ENCODE data around the gene SLC25A39. TPM values are rescaled to one million over a fixed set of nuclear protein-coding genes. Genes with fewer than 3 reads are reported as not detected.

SLC25A39 gene
- total and polyA plus RNA-seq, 2 donors (not counting 1 experiment from before 2014, with no cell fraction given) = 35.3 to 70.2 TPM

GRCh38 chr17:44315760-44316731 is 8.6 kb downstream of the SLC25A39 start:
- no peaks in the 10 kb centered on the region for H3K9me3 ChIP-seq (ENCODE audit: control insufficient read depth, insufficient read depth, low read depth, low read length)
- no peak overlapping the region for H3K27ac ChIP-seq (ENCODE audit: insufficient read depth, low read length)
- H3K9ac ChIP-seq (ENCODE audit: insufficient read depth, low read length) = no peak overlapping the region
- H3K36me3 ChIP-seq (ENCODE audit: control insufficient read depth, insufficient read depth, low read length) = peaks cover 7% of the 10 kb centered on the region
- TF ChIP-seq EZH2 (IDR thresholded peaks at IDR 0.05; ENCODE audit: low read length, missing control alignments) (peak; percentile 95), CTCF (conservative IDR thresholded peaks at IDR 0.05 in 1 of 2, IDR thresholded peaks at IDR 0.05 in 1 of 2; ENCODE audit: low read depth in 1 of 2, low read length in 2 of 2) (no peak)
- H4K20me1 ChIP-seq (ENCODE audit: control insufficient read depth, extremely low read depth, insufficient read depth, low read length) = no peaks in the 10 kb centered on the region
- no peak for DNase-seq (ENCODE audit: low read depth in 2 of 2)
- no peaks in the 10 kb centered on the region for H3K79me2 ChIP-seq (ENCODE audit: control insufficient read depth, insufficient read depth, low read length)
- no peak overlapping the region for H2AFZ ChIP-seq (ENCODE audit: low read length)
- H3K4me3 ChIP-seq (replicated peaks in 1 of 4; ENCODE audit: control extremely low read depth in 1 of 4, insufficient read depth in 1 of 4, low read depth in 3 of 4, low read length in 4 of 4) = no peak overlapping the region
- no peaks in the 10 kb centered on the region for H3K4me1 ChIP-seq (ENCODE audit: control insufficient read depth, extremely low read depth, insufficient read depth, low read length)
- H3K4me2 ChIP-seq (ENCODE audit: extremely low read depth, insufficient read depth, low read length) = no peak overlapping the region
- H3K27me3 ChIP-seq (ENCODE audit: control insufficient read depth, insufficient read depth, low read length) = peaks cover 29% of the 10 kb centered on the region

- H3K4me2 ChIP-seq (ENCODE audit: extremely low read depth, insufficient read depth, low read length) = peak overlapping the region; percentile 35
- no peak overlapping the region for H3K27ac ChIP-seq (ENCODE audit: insufficient read depth, low read length)
- no peaks in the 10 kb centered on the region for H4K20me1 ChIP-seq (ENCODE audit: control insufficient read depth, extremely low read depth, insufficient read depth, low read length)
- peaks cover 3% of the 10 kb centered on the region for H3K36me3 ChIP-seq (ENCODE audit: control insufficient read depth, insufficient read depth, low read length)
- H3K9ac ChIP-seq (ENCODE audit: insufficient read depth, low read length) = no peak overlapping the region
- no peak for DNase-seq (ENCODE audit: low read depth in 2 of 2)
- peaks cover 29% of the 10 kb centered on the region for H3K27me3 ChIP-seq (ENCODE audit: control insufficient read depth, insufficient read depth, low read length)
- no peak overlapping the region for H2AFZ ChIP-seq (ENCODE audit: low read length)
- no peaks in the 10 kb centered on the region for H3K9me3 ChIP-seq (ENCODE audit: control insufficient read depth, insufficient read depth, low read depth, low read length)
- peak overlapping the region in 1 of 4 experiments; percentile 30 for H3K4me3 ChIP-seq (replicated peaks in 1 of 4; ENCODE audit: control extremely low read depth in 1 of 4, insufficient read depth in 1 of 4, low read depth in 3 of 4, low read length in 4 of 4)
- TF ChIP-seq CTCF (conservative IDR thresholded peaks at IDR 0.05 in 1 of 2, IDR thresholded peaks at IDR 0.05 in 1 of 2; ENCODE audit: low read depth in 1 of 2, low read length in 2 of 2) (no peak), EZH2 (IDR thresholded peaks at IDR 0.05; ENCODE audit: low read length, missing control alignments) (peak; percentile 77)
- no peaks in the 10 kb centered on the region for H3K4me1 ChIP-seq (ENCODE audit: control insufficient read depth, extremely low read depth, insufficient read depth, low read length)
- no peaks in the 10 kb centered on the region for H3K79me2 ChIP-seq (ENCODE audit: control insufficient read depth, insufficient read depth, low read length)
Observed at GRCh38 chr17:44314869-44315661, 9.6 kb downstream of the SLC25A39 start.

GRCh38 chr17:44314524-44314868 is 10.1 kb downstream of the SLC25A39 start:
- H3K79me2 ChIP-seq (ENCODE audit: control insufficient read depth, insufficient read depth, low read length) = no peaks in the 10 kb centered on the region
- no peaks in the 10 kb centered on the region for H4K20me1 ChIP-seq (ENCODE audit: control insufficient read depth, extremely low read depth, insufficient read depth, low read length)
- H2AFZ ChIP-seq (ENCODE audit: low read length) = no peak overlapping the region
- no peak for DNase-seq (ENCODE audit: low read depth in 2 of 2)
- H3K4me1 ChIP-seq (ENCODE audit: control insufficient read depth, extremely low read depth, insufficient read depth, low read length) = no peaks in the 10 kb centered on the region
- no peak overlapping the region for H3K9ac ChIP-seq (ENCODE audit: insufficient read depth, low read length)
- H3K27ac ChIP-seq (ENCODE audit: insufficient read depth, low read length) = no peak overlapping the region
- TF ChIP-seq EZH2 (IDR thresholded peaks at IDR 0.05; ENCODE audit: low read length, missing control alignments) (no peak), CTCF (conservative IDR thresholded peaks at IDR 0.05 in 1 of 2, IDR thresholded peaks at IDR 0.05 in 1 of 2; ENCODE audit: low read depth in 1 of 2, low read length in 2 of 2) (no peak)
- peaks cover 29% of the 10 kb centered on the region for H3K27me3 ChIP-seq (ENCODE audit: control insufficient read depth, insufficient read depth, low read length)
- no peak overlapping the region for H3K4me2 ChIP-seq (ENCODE audit: extremely low read depth, insufficient read depth, low read length)
- H3K4me3 ChIP-seq (replicated peaks in 1 of 4; ENCODE audit: control extremely low read depth in 1 of 4, insufficient read depth in 1 of 4, low read depth in 3 of 4, low read length in 4 of 4) = no peak overlapping the region
- H3K9me3 ChIP-seq (ENCODE audit: control insufficient read depth, insufficient read depth, low read depth, low read length) = no peaks in the 10 kb centered on the region
- no peaks in the 10 kb centered on the region for H3K36me3 ChIP-seq (ENCODE audit: control insufficient read depth, insufficient read depth, low read length)
